GM23248 (cell line): ENCODE data around the gene ZNF135. TPM values are rescaled to one million over a fixed set of nuclear protein-coding genes. Genes with fewer than 3 reads are reported as not detected.
A peak's percentile ranks its signal among the peaks of the same experiment; 100 is the strongest.

Experiments
- DNase-seq: peaks from one replicate; pipeline ENCODE4 v3.0.0-alpha.2; 2015
- H2AFZ ChIP-seq: fragments of 200-600 bp; sonication (generic); 2 replicates; pipeline ENCODE4 v1.6.1; 2016; ENCODE audit warnings: antibody characterized with exemption
- H3F3A ChIP-seq: fragments of 200-600 bp; sonication (generic); 2 replicates; pipeline ENCODE4 v1.6.1; 2016; ENCODE audit warnings: mild to moderate bottlenecking, antibody characterized with exemption, mixed run types; ENCODE audit not compliant: insufficient read depth
- H3K27ac ChIP-seq: fragments of 200-600 bp; sonication (generic); 2 replicates; pipeline ENCODE4 v1.5.1; 2016; ENCODE audit warnings: mild to moderate bottlenecking
- H3K27me3 ChIP-seq: fragments of 200-600 bp; sonication (generic); replicated peaks from 2 replicates; pipeline ENCODE4 v1.6.1; 2016; ENCODE audit warnings: mild to moderate bottlenecking; ENCODE audit not compliant: insufficient read depth
- H3K36me3 ChIP-seq: fragments of 200-600 bp; sonication (generic); 2 replicates; pipeline ENCODE4 v1.6.1; 2016; ENCODE audit warnings: low read depth, mild to moderate bottlenecking
- H3K4me1 ChIP-seq: fragments of 200-600 bp; sonication (generic); 2 replicates; pipeline ENCODE4 v1.6.1; 2016; ENCODE audit warnings: mild to moderate bottlenecking; ENCODE audit not compliant: insufficient read depth
- H3K4me2 ChIP-seq: fragments of 200-600 bp; sonication (generic); one replicate; pipeline ENCODE4 v1.6.1; 2016; ENCODE audit warnings: mild to moderate bottlenecking; ENCODE audit not compliant: unreplicated experiment
- H3K4me3 ChIP-seq: fragments of 200-600 bp; sonication (generic); 2 replicates; pipeline ENCODE4 v1.5.1; 2016; ENCODE audit warnings: mild to moderate bottlenecking
- H3K79me2 ChIP-seq: fragments of 200-600 bp; sonication (generic); 2 replicates; pipeline ENCODE4 v1.6.1; 2016; ENCODE audit warnings: mild to moderate bottlenecking; ENCODE audit not compliant: insufficient read depth
- H3K9ac ChIP-seq: fragments of 200-600 bp; sonication (generic); 2 replicates; pipeline ENCODE4 v1.6.1; 2016; ENCODE audit warnings: mild to moderate bottlenecking
- H3K9me2 ChIP-seq: fragments of 200-600 bp; sonication (generic); 2 replicates; pipeline ENCODE4 v1.6.1; 2016; ENCODE audit warnings: mixed run types, mild to moderate bottlenecking, moderate library complexity; ENCODE audit not compliant: insufficient read depth
- H3K9me3 ChIP-seq: fragments of 200-600 bp; sonication (generic); one replicate; pipeline ENCODE4 v1.6.1; 2017; ENCODE audit warnings: low read depth
- H4K20me1 ChIP-seq: fragments of 200-600 bp; sonication (generic); 2 replicates; pipeline ENCODE4 v1.6.0; 2016; ENCODE audit not compliant: insufficient read depth
- EZH2 ChIP-seq: fragments of 200-600 bp; sonication (generic); IDR thresholded peaks from 2 replicates; pipeline ENCODE4 v1.6.1; 2018; ENCODE audit warnings: antibody characterized with exemption, mild to moderate bottlenecking; ENCODE audit not compliant: insufficient read depth, poor library complexity, severe bottlenecking
- EZH2phosphoT487 ChIP-seq: fragments of 200-600 bp; sonication (generic); IDR thresholded peaks from 2 replicates; pipeline ENCODE4 v1.6.1; 2018; ENCODE audit warnings: antibody characterized with exemption, moderate library complexity, mild to moderate bottlenecking, low read depth; ENCODE audit not compliant: insufficient read depth
- WGBS, 2 experiments: methylation state at CpG; one replicate each; pipeline ENCODE4 v1.1.6; 2015 to 2017; ENCODE audit warnings: low lambda C conversion rate in 2 of 2, low coverage in 1 of 2; ENCODE audit errors: missing lambda C conversion rate in 2 of 2; 5-methylcytosine and 5-hydroxymethylcytosine counted together
- in situ Hi-C: fragments of 300-500 bp; cut with MboI; formaldehyde crosslinking; loops from 2 replicates; pipeline ENCODE4 v1.15.0; 2020
- polyA plus RNA-seq: library from polyadenylated mRNA; unstranded; fragments of >200 nt; fragmentation: Nextera tagmentation; extraction: Ambion mirVana; gene quantifications from 2 replicates; pipeline ENCODE4 v1.2.1, GENCODE V29; 2016
- total RNA-seq: library from RNA; depleted of rRNA; stranded (reverse); fragments of >200 nt; shearing (Covaris generic); gene quantifications from 2 replicates; pipeline ENCODE4 v1.2.3, GENCODE V29; 2014; rRNA removed

Gene ZNF135
- total RNA-seq (5.1 and 6.4 TPM in 2 replicates), polyA plus RNA-seq (4.6 and 4.9 TPM in 2 replicates)

DNA sequence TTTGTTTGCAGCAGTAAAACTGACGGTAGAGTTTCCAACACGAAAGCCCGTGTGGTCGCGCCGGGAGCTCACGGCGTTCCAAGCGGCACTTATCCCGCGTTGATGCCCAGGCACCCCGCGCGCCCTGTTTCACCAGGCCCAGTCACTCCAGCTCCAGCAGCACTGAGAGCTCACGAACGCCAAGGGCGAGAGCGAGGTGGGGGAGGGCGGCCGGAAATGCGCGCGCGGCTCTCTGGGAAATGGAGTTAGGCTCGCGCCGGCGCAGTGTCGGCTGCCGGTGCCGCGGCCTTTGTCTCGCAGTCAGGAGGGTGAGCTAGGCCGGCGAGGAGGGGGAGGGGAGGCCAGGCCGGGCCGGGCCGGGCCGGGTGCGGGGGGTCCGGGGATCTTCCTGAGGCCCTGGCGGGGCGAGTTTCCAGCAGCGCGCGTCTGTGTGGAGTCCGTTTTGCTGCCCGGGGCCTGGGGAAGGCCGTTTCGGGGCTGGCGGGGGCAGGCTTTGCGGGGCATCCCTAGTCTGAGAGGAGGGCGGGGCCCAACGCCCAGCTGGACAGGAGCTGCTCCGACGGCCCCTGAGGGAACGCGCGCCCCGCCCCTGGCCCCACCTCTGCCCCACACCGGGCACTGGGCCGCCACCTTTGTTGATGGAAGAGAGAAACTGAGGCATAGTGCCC is at the start of gene ZNF135:
Gene ZNF135, plus strand, starts transcription at position 280 of the 668 bp plus-strand sequence. CDS start 721 bp downstream, outside the sequence.
- H3K36me3 ChIP-seq: 0 out of 2 replicates have a peak, but pooled peaks cover under 1% of the 10 kb centered on the region
- H3K4me3 ChIP-seq: peak within 1 kb of the TSS; percentile 71
- WGBS, 2 experiments: 1 to 4% methylated on average over 29 to 56 of the region's 62 CpGs
- peak within 1 kb of the TSS; percentile 71 for H3K27ac ChIP-seq
- peak within 1 kb of the TSS; percentile 97 for H2AFZ ChIP-seq
- no peaks in the 10 kb centered on the region for H4K20me1 ChIP-seq
- no peaks in the 10 kb centered on the region for H3F3A ChIP-seq
- no peaks in the 10 kb centered on the region for H3K79me2 ChIP-seq
- H3K9me2 ChIP-seq: no peaks in the 10 kb centered on the region
- no peaks in the 10 kb centered on the region for H3K4me1 ChIP-seq
- no peaks in the 10 kb centered on the region for H3K9me3 ChIP-seq
- no peaks in the 10 kb centered on the region for H3K27me3 ChIP-seq
- H3K4me2 ChIP-seq: peak within 1 kb of the TSS; percentile 77
- in situ Hi-C loops: no loop called here
- TF ChIP-seq EZH2phosphoT487 (no peak), EZH2 (no peak)
- H3K9ac ChIP-seq: peak within 1 kb of the TSS; percentile 85
- peak; percentile 95 for DNase-seq

DNA sequence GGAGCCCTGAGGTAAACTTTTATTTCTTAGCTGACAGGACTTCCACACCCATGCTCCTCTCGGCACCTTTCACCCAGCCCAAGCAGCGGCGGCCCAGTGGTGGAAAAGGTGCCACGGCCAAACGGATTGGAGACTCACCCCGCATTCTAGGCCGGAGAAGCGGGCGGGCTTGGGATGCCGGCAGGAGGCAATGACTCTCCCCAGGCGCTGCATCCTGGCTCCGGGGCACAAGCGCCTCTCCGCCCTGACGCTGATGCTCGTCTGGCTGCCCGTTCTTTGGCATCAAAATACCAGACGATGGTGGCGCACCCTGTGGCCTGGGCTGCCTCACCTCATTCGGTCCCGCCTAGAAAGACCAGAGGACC is 49.8 kb upstream of the ZNF135 start:
- Histone ChIP-seq H3K27ac (peak overlapping the region; percentile 68), H3K79me2 (peaks cover 8% of the 10 kb centered on the region), H3K4me1 (no peaks in the 10 kb centered on the region), H3K4me3 (peak overlapping the region; percentile 73), H3K4me2 (peak overlapping the region; percentile 84), H3F3A (peaks cover 6% of the 10 kb centered on the region; the same call in 1 of the 2 replicates), H3K9me2 (no peaks in the 10 kb centered on the region), H3K36me3 (peaks cover 31% of the 10 kb centered on the region), H3K27me3 (no peaks in the 10 kb centered on the region), H3K9ac (peak overlapping the region; percentile 76), H4K20me1 (no peaks in the 10 kb centered on the region), H2AFZ (peak overlapping the region; percentile 83), H3K9me3 (no peaks in the 10 kb centered on the region)
- 2 to 4% methylated on average over 18 to 21 of the region's 21 CpGs for WGBS, 2 experiments
- in situ Hi-C loops: no loop called here
- no peak for DNase-seq
- no peak for TF ChIP-seq EZH2
- no peak for TF ChIP-seq EZH2phosphoT487

DNA sequence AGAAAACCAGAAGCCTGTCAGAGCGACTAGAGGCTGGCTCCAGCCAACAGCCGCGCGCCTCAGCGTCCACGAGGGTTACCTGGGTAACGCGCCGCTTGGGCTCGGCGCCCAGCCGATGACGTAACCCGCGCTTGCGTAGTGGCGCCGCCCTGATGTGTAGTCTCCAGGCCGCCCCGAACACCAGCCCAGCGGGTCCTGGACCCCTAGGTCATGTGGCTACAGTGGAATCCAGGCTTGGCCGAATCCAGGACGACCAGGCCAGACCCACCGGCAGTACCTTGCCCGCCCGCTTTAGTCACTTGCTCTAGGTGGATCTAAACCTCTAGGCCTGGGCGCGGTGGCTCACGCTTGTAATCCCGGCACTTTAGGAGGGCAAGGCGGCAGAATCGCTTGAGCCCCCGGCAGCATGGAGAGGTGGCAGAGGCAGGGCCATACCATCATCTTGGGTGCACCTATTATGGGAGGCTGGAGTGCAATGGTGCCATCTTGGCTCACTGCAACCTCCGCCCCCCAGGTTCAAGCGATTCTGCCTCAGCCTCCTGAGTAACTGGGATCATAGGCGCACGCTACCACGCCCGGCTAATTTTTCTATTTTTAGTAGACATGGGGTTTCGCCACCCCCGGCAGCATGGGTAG is 49.3 kb upstream of the ZNF135 start:
- Histone ChIP-seq H3K4me2 (peak overlapping the region; percentile 84), H3K9ac (peak overlapping the region; percentile 76), H3K9me3 (no peaks in the 10 kb centered on the region), H3K4me3 (peak overlapping the region; percentile 73), H4K20me1 (no peaks in the 10 kb centered on the region), H3K27ac (peak overlapping the region; percentile 68), H3K4me1 (no peaks in the 10 kb centered on the region), H3F3A (peaks cover 6% of the 10 kb centered on the region; the same call in 1 of the 2 replicates), H3K36me3 (peaks cover 26% of the 10 kb centered on the region), H3K9me2 (no peaks in the 10 kb centered on the region), H2AFZ (peak overlapping the region; percentile 83), H3K27me3 (no peaks in the 10 kb centered on the region), H3K79me2 (peaks cover 5% of the 10 kb centered on the region)
- WGBS, 2 experiments: 14 to 15% methylated on average over 41 of the region's 41 CpGs
- no peak for TF ChIP-seq EZH2
- TF ChIP-seq EZH2phosphoT487: no peak
- in situ Hi-C loops: no loop called here
- DNase-seq: peak; percentile 89

DNA sequence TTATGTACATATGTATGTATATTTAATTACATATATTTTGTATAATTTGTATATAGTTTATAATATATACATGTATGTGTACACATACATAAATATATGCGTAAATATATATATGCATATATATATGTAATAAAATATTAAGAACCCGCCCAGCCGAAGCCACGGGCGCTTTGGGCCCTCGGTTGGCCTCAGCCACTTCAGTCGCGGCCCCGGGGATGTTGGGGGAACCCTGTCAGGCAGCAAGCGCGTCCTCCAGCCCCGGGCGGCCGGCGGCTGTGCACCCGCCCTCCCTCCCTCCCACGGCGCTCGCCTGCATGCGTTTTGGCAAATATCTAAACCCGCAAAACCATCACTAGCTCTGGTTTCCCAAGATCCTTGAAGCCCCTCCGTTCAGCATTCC is 48.6 kb upstream of the ZNF135 start:
- no peaks in the 10 kb centered on the region for H3K9me2 ChIP-seq
- no peak overlapping the region for H3K27ac ChIP-seq
- H3F3A ChIP-seq: peaks cover 6% of the 10 kb centered on the region; the same call in 1 of the 2 replicates
- WGBS, 2 experiments: 65 to 74% methylated on average over 12 to 22 of the region's 22 CpGs
- no peaks in the 10 kb centered on the region for H3K9me3 ChIP-seq
- no peaks in the 10 kb centered on the region for H3K4me1 ChIP-seq
- no peak overlapping the region for H3K9ac ChIP-seq
- no peaks in the 10 kb centered on the region for H3K27me3 ChIP-seq
- no peaks in the 10 kb centered on the region for H4K20me1 ChIP-seq
- in situ Hi-C loops: no loop called here
- H3K4me3 ChIP-seq: no peak overlapping the region
- H3K79me2 ChIP-seq: no peaks in the 10 kb centered on the region
- TF ChIP-seq EZH2 (no peak), EZH2phosphoT487 (no peak)
- peaks cover 20% of the 10 kb centered on the region for H3K36me3 ChIP-seq
- DNase-seq: no peak
- no peak overlapping the region for H3K4me2 ChIP-seq
- no peak overlapping the region for H2AFZ ChIP-seq
